Effector CD8-positive, alpha-beta T cell (primary cell): ENCODE data around the gene PRKACA.

ENCODE experiments used
- DNase-seq: peaks from one replicate; lab custom pipeline; 2025; lab: John Stamatoyannopoulos, UW
- total RNA-seq, 4 experiments: gene quantifications; one replicate each; lab custom pipeline; 2026; lab: John Stamatoyannopoulos, UW

Gene PRKACA
- total RNA-seq, result 10.5 to 18.3 (median 15.9) reads per million in 4 experiments

- peak; percentile 97 for DNase-seq
Measured at GRCh38 chr19:14117668-14118164, at the start of gene PRKACA. PRKACA (minus strand) TSS chr19:14117762; CDS start chr19:14117547, 215 bp downstream.

GRCh38 chr19:14166999-14167575, 49.5 kb upstream of the PRKACA start:
- DNase-seq, result no peak

- DNase-seq, result no peak
Measured at GRCh38 chr19:14165990-14166830, 48.6 kb upstream of the PRKACA start.

- DNase-seq, result no peak
Measured at GRCh38 chr19:14164724-14165493, 47.3 kb upstream of the PRKACA start.

- no peak for DNase-seq
Measured at GRCh38 chr19:14164082-14164481, 46.5 kb upstream of the PRKACA start.

- no peak for DNase-seq
Measured at GRCh38 chr19:14162871-14163297, 45.3 kb upstream of the PRKACA start.

GRCh38 chr19:14161305-14161704, 43.7 kb upstream of the PRKACA start:
- DNase-seq, result no peak

GRCh38 chr19:14160017-14160703, 42.6 kb upstream of the PRKACA start:
- DNase-seq, result no peak

- no peak for DNase-seq
Measured at GRCh38 chr19:14159059-14159458, 41.5 kb upstream of the PRKACA start.

- no peak for DNase-seq
Measured at GRCh38 chr19:14158276-14159023, 40.9 kb upstream of the PRKACA start.

GRCh38 chr19:14156971-14157717, 39.6 kb upstream of the PRKACA start:
- DNase-seq, result no peak

- no peak for DNase-seq
Measured at GRCh38 chr19:14156122-14156521, 38.6 kb upstream of the PRKACA start.

GRCh38 chr19:14155371-14155770, 37.8 kb upstream of the PRKACA start:
- DNase-seq, result no peak

- no peak for DNase-seq
Measured at GRCh38 chr19:14152713-14153112, 35.2 kb upstream of the PRKACA start.

- DNase-seq, result no peak
Measured at GRCh38 chr19:14150770-14151661, 33.5 kb upstream of the PRKACA start.

GRCh38 chr19:14150041-14150769, 32.6 kb upstream of the PRKACA start:
- no peak for DNase-seq

- peak; percentile 39 for DNase-seq
Measured at GRCh38 chr19:14149509-14149994, 32.0 kb upstream of the PRKACA start.

- no peak for DNase-seq
Measured at GRCh38 chr19:14148751-14149410, 31.3 kb upstream of the PRKACA start.
